ENCODE measurements around the gene POLR1D. TPM values are rescaled to one million over a fixed set of nuclear protein-coding genes. Genes with fewer than 3 reads are reported as not detected.

The POLR1D gene
- total and polyA plus RNA-seq, 9 donors, result 83.7 to 223 (median 133) TPM

DNA sequence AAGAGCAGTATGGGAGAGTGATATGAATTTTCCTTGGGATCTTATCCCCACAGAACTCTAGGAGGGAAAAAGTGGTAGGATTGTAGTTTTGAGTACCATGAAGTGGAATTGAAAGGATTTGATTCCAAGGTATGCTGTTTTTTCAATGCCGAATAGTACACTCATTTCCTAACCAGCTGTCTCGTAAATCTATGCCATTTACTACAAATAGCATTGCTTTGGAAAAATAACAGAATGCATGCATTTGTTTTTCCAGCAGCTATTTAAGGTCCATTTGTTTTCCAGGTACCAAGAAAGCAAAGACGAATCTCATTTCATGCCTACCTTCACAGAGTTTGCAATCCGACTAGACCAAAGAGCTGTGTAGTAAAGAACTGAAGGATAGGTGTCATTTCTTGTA is 10.5 kb downstream of the POLR1D start:
- H3K27ac ChIP-seq, result no peak overlapping the region
- H3K4me3 ChIP-seq, result no peak overlapping the region
- H3K9me3 ChIP-seq, result no peaks in the 10 kb centered on the region
- no peaks in the 10 kb centered on the region for H3K36me3 ChIP-seq
- no peaks in the 10 kb centered on the region for H3K27me3 ChIP-seq
- TF ChIP-seq EP300 (IDR thresholded peaks at IDR 0.05) (no peak), POLR2A (IDR thresholded peaks at IDR 0.05) (no peak)
- TF ChIP-seq, protein P1, sequence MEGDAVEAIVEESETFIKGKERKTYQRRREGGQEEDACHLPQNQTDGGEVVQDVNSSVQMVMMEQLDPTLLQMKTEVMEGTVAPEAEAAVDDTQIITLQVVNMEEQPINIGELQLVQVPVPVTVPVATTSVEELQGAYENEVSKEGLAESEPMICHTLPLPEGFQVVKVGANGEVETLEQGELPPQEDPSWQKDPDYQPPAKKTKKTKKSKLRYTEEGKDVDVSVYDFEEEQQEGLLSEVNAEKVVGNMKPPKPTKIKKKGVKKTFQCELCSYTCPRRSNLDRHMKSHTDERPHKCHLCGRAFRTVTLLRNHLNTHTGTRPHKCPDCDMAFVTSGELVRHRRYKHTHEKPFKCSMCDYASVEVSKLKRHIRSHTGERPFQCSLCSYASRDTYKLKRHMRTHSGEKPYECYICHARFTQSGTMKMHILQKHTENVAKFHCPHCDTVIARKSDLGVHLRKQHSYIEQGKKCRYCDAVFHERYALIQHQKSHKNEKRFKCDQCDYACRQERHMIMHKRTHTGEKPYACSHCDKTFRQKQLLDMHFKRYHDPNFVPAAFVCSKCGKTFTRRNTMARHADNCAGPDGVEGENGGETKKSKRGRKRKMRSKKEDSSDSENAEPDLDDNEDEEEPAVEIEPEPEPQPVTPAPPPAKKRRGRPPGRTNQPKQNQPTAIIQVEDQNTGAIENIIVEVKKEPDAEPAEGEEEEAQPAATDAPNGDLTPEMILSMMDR (IDR thresholded peaks at IDR 0.05), result no peak
- intact Hi-C loops (cut with DNase I), result no loop called here
- 84 to 93% (median 87%) methylated on average over 4 of the region's 4 CpGs for WGBS, 3 donors
- peaks cover 3% of the 10 kb centered on the region for H3K4me1 ChIP-seq (ENCODE audit: insufficient read depth)
- no peak for DNase-seq

DNA sequence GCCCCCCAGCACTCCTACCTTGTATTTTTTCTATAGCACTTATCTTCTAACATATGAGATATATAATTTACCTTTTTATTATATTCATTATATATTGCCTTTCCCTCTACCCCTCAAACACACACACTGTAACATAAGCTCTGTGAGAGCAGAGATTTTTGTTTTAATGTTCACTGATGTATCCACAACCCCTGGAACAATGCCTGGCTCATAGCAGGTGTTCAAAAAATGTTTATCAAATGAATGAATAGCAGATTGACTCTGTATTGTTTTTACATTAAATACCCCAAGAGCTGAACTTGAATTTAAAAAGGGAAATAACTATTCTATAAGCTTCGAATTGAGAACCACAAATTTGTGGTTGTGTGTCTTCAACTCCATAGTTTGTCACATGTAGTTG is 11.0 kb downstream of the POLR1D start:
- TF ChIP-seq POLR2A (IDR thresholded peaks at IDR 0.05) (no peak), EP300 (IDR thresholded peaks at IDR 0.05) (no peak)
- TF ChIP-seq, protein P1 (IDR thresholded peaks at IDR 0.05), result no peak
- no peaks in the 10 kb centered on the region for H3K36me3 ChIP-seq
- intact Hi-C loops (cut with DNase I), result no loop called here
- H3K4me3 ChIP-seq, result no peak overlapping the region
- DNase-seq, result no peak
- H3K9me3 ChIP-seq, result no peaks in the 10 kb centered on the region
- WGBS, 3 donors, result 93 to 97% (median 95%) methylated on average over 1 of the region's 1 CpG
- H3K4me1 ChIP-seq (ENCODE audit: insufficient read depth), result peaks cover 3% of the 10 kb centered on the region
- no peaks in the 10 kb centered on the region for H3K27me3 ChIP-seq
- H3K27ac ChIP-seq, result no peak overlapping the region

DNA sequence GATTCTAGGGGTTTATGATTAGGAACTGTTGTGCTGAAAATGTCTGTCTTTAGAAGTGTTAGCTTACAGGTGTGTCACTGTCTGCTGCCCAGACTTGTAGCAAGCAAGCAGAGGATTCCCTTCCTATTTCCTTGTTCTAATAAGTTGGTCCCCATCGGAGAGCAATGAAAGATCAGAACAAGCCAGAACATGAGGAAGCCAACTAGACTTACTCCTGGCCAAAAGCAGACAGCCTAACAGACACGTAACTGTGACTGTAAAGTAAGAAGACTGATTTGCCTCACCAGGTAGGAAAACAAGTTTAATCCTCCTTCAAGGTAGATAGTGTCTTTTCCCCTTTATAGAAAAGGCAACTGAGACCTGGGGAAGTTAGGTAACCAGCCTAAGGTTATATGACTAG is 12.5 kb downstream of the POLR1D start:
- Histone ChIP-seq H3K9me3 (no peaks in the 10 kb centered on the region), H3K36me3 (no peaks in the 10 kb centered on the region), H3K27me3 (no peaks in the 10 kb centered on the region), H3K4me3 (no peak overlapping the region), H3K4me1 (ENCODE audit: insufficient read depth) (peaks cover 1% of the 10 kb centered on the region), H3K27ac (no peak overlapping the region)
- no peak for DNase-seq
- intact Hi-C loops (cut with DNase I), result no loop called here
- WGBS, 3 donors, result 75 to 95% (median 93%) methylated on average over 2 of the region's 2 CpGs
- TF ChIP-seq POLR2A (IDR thresholded peaks at IDR 0.05) (no peak), EP300 (IDR thresholded peaks at IDR 0.05) (no peak)
- TF ChIP-seq, protein P1 (IDR thresholded peaks at IDR 0.05), result no peak

DNA sequence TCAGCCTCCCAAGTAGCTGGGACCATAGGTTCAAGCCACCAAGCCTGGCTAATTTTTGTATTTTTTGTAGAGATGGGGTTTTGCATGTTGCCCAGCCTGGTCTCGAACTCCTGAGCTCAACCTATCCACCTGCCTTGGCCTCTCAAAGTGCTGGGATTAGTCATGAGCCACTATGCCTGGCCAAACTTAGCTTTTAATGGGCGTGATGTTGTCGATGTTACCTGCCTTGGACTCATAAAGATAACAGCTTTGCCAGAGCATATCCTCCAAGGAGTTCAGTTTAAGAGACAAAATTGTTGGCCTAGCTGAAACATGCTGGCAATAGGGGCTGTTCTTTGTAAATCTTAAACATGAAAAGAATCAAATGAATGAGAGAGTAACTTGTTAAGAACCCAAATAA is 13.1 kb downstream of the POLR1D start:
- WGBS, 3 donors, result 89 to 94% (median 93%) methylated on average over 3 of the region's 3 CpGs
- Histone ChIP-seq H3K27me3 (no peaks in the 10 kb centered on the region), H3K4me3 (no peak overlapping the region), H3K36me3 (no peaks in the 10 kb centered on the region), H3K27ac (no peak overlapping the region), H3K9me3 (no peaks in the 10 kb centered on the region), H3K4me1 (ENCODE audit: insufficient read depth) (peaks cover 4% of the 10 kb centered on the region)
- TF ChIP-seq EP300 (IDR thresholded peaks at IDR 0.05) (no peak), POLR2A (IDR thresholded peaks at IDR 0.05) (no peak)
- TF ChIP-seq, protein P1 (IDR thresholded peaks at IDR 0.05), result no peak
- intact Hi-C loops (cut with DNase I), result no loop called here
- DNase-seq, result no peak

DNA sequence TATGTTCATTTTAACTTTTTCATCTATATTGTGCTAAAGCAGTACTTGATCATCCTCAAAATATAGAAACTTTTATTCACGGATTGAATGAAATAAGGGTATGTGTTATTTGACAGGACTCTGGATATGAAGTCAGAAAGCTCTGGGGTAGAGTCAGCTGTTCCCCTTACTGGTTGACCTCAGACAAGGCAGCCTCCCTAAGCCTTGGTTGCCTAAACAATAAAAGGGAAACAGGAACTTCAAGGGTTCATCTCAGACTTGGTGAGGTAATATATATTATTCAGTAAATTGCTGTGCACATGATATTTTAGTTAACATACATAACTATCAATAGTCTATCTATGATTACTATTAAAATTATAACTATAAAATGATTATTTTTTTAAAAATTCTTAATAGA is 13.6 kb downstream of the POLR1D start:
- peaks cover 4% of the 10 kb centered on the region for H3K4me1 ChIP-seq (ENCODE audit: insufficient read depth)
- H3K27me3 ChIP-seq, result no peaks in the 10 kb centered on the region
- no peaks in the 10 kb centered on the region for H3K9me3 ChIP-seq
- H3K27ac ChIP-seq, result no peak overlapping the region
- H3K36me3 ChIP-seq, result no peaks in the 10 kb centered on the region
- H3K4me3 ChIP-seq, result no peak overlapping the region
- intact Hi-C loops (cut with DNase I), result no loop called here
- WGBS, 3 donors, result 94 to 99% (median 95%) methylated on average over 1 of the region's 1 CpG
- no peak for TF ChIP-seq POLR2A (IDR thresholded peaks at IDR 0.05)
- no peak for DNase-seq
